Testis (tissue), 3 donors: ENCODE data around the gene TBC1D22A. TPM values are rescaled to one million over a fixed set of nuclear protein-coding genes. Genes with fewer than 3 reads are reported as not detected.

Source experiments
- DNase-seq: peaks from one replicate; pipeline ENCODE4 v3.0.0-alpha.2; 2019
- H3K27ac ChIP-seq, 2 donors: fragments of 200-600 bp; sonication (generic); one replicate each; pipeline ENCODE4 v1.5.1; 2019
- H3K27me3 ChIP-seq: fragments of 200-600 bp; sonication (generic); one replicate; pipeline ENCODE4 v1.5.1; 2019
- H3K36me3 ChIP-seq: fragments of 200-600 bp; sonication (generic); one replicate; pipeline ENCODE4 v1.5.1; 2017; ENCODE audit warnings: low read depth; ENCODE audit errors: missing control alignments
- H3K4me1 ChIP-seq: fragments of 200-600 bp; sonication (generic); one replicate; pipeline ENCODE4 v1.5.1; 2019
- H3K4me3 ChIP-seq, 2 donors: fragments of 200-600 bp; sonication (generic); one replicate each; pipeline ENCODE4 v1.5.1; 2017 to 2019
- H3K9me3 ChIP-seq: fragments of 200-600 bp; sonication (generic); one replicate; pipeline ENCODE4 v1.5.1; 2017
- CTCF ChIP-seq, 3 experiments: fragments of 450-650 bp in 2 of 3; fragments of 200-600 bp in 1 of 3; sonication (generic) in 1 of 3; IDR thresholded peaks; one replicate each; pipeline ENCODE4 v1.5.1; 2016 to 2019; ENCODE audit warnings: antibody characterized with exemption in 3 of 3, mild to moderate bottlenecking in 2 of 3, moderate library complexity in 1 of 3
- POLR2A ChIP-seq: fragments of 450-650 bp; IDR thresholded peaks from one replicate; pipeline ENCODE4 v1.6.1; 2017; ENCODE audit warnings: antibody characterized with exemption, mild to moderate bottlenecking, moderate library complexity
- WGBS, 2 donors: methylation state at CpG; one replicate each; pipeline ENCODE4 v1.1.5; 2018; 5-methylcytosine and 5-hydroxymethylcytosine counted together
- intact Hi-C: fragments of 100-400 bp; cut with DNase I; formaldehyde crosslinking; loops from one replicate; pipeline ENCODE4 v1.15.1; 2023; ENCODE audit warnings: low total_unique reads
- polyA plus RNA-seq: library from polyadenylated mRNA; stranded (reverse); fragments of 350-450 nt; fragmentation: Illumina TruSeq; extraction: RNeasy Lipid Tissue Mini Kit (QIAGEN cat#74804); gene quantifications from one replicate; pipeline ENCODE4 v1.2.3, GENCODE V29; 2014; ENCODE audit warnings: low read depth, low replicate concordance; ENCODE audit not compliant: insufficient read depth
- total RNA-seq, 2 donors: library from RNA; depleted of rRNA; stranded (reverse); fragments of >200 nt; gene quantifications; one replicate each; pipeline ENCODE4 v1.2.3, GENCODE V29; 2016

The TBC1D22A gene
- total and polyA plus RNA-seq, 3 donors from 2014 or later = 16.6 to 32.8 (median 28.5) TPM

- TF ChIP-seq POLR2A (no peak), CTCF (IDR thresholded peaks at IDR 0.05) (no peak)
- no peaks in the 10 kb centered on the region for H3K9me3 ChIP-seq
- no peak for DNase-seq
- no peaks in the 10 kb centered on the region for H3K36me3 ChIP-seq
- no peaks in the 10 kb centered on the region for H3K27me3 ChIP-seq
- no peaks in the 10 kb centered on the region for H3K4me1 ChIP-seq
- intact Hi-C loops = no loop called here
- H3K27ac ChIP-seq = peak overlapping the region in 1 of 2 donors; percentile 50
- WGBS, 2 donors = 85 to 92% methylated on average over 23 to 28 of the region's 29 CpGs
- no peak overlapping the region for H3K4me3 ChIP-seq
Observed at GRCh38 chr22:47111626-47112581, 349.5 kb downstream of the TBC1D22A start.

- H3K9me3 ChIP-seq = no peaks in the 10 kb centered on the region
- WGBS, 2 donors = 92 to 94% methylated on average over 12 to 13 of the region's 13 CpGs
- intact Hi-C loops = no loop called here
- H3K4me3 ChIP-seq = no peak overlapping the region
- TF ChIP-seq CTCF (IDR thresholded peaks at IDR 0.05) = no peak
- no peak for TF ChIP-seq POLR2A
- no peak overlapping the region for H3K27ac ChIP-seq
- H3K36me3 ChIP-seq = no peaks in the 10 kb centered on the region
- DNase-seq = no peak
- no peaks in the 10 kb centered on the region for H3K4me1 ChIP-seq
- H3K27me3 ChIP-seq = no peaks in the 10 kb centered on the region
Observed at GRCh38 chr22:47112582-47112965, 350.1 kb downstream of the TBC1D22A start.

- Histone ChIP-seq H3K27me3 (no peaks in the 10 kb centered on the region), H3K4me3 (no peak overlapping the region), H3K36me3 (no peaks in the 10 kb centered on the region), H3K9me3 (no peaks in the 10 kb centered on the region), H3K4me1 (no peaks in the 10 kb centered on the region), H3K27ac (no peak overlapping the region)
- no peak for DNase-seq
- intact Hi-C loops = no loop called here
- 80 to 93% methylated on average over 8 to 15 of the region's 17 CpGs for WGBS, 2 donors
- TF ChIP-seq CTCF (IDR thresholded peaks at IDR 0.05) = no peak
- TF ChIP-seq POLR2A = no peak
Observed at GRCh38 chr22:47112994-47113852, 350.8 kb downstream of the TBC1D22A start.

GRCh38 chr22:47113853-47114415 lies 351.5 kb downstream of the TBC1D22A start:
- Histone ChIP-seq H3K9me3 (no peaks in the 10 kb centered on the region), H3K27ac (no peak overlapping the region), H3K4me1 (no peaks in the 10 kb centered on the region), H3K4me3 (no peak overlapping the region), H3K36me3 (no peaks in the 10 kb centered on the region), H3K27me3 (no peaks in the 10 kb centered on the region)
- no peak for TF ChIP-seq POLR2A
- TF ChIP-seq CTCF (IDR thresholded peaks at IDR 0.05) = no peak
- 83 to 95% methylated on average over 8 of the region's 8 CpGs for WGBS, 2 donors
- no peak for DNase-seq
- intact Hi-C loops = no loop called here
